GM12875 (cell line): Measurements from ENCODE around the gene SULT1C3.

Source experiments
- H3K4me3 ChIP-seq: one replicate; pipeline ENCODE4 v1.5.1; 2011; ENCODE audit warnings: low read depth, low read length, control low read depth
- CTCF ChIP-seq: IDR thresholded peaks from 2 replicates; pipeline ENCODE4 v1.5.1; 2011; ENCODE audit warnings: low read depth, mild to moderate bottlenecking, control low read depth, inconsistent platforms, low read length, moderate library complexity, borderline replicate concordance; ENCODE audit not compliant: insufficient read depth

The SULT1C3 gene

GRCh38 chr2:108240966-108241365 is 1.2 kb downstream of the SULT1C3 start:
- H3K4me3 ChIP-seq, result no peak overlapping the region
- TF ChIP-seq CTCF, result no peak

- no peak for TF ChIP-seq CTCF
- H3K4me3 ChIP-seq, result no peak overlapping the region
These were observed 3.8 kb downstream of the SULT1C3 start for GRCh38 chr2:108243566-108243965.

- no peak for TF ChIP-seq CTCF
- no peak overlapping the region for H3K4me3 ChIP-seq
These were observed 5.1 kb downstream of the SULT1C3 start for GRCh38 chr2:108244667-108245414.

GRCh38 chr2:108253106-108253505 is 13.3 kb downstream of the SULT1C3 start:
- no peak overlapping the region for H3K4me3 ChIP-seq
- TF ChIP-seq CTCF, result no peak

GRCh38 chr2:108257757-108258331 is 18.1 kb downstream of the SULT1C3 start:
- H3K4me3 ChIP-seq, result no peak overlapping the region
- TF ChIP-seq CTCF, result no peak

- TF ChIP-seq CTCF, result no peak
- H3K4me3 ChIP-seq, result no peak overlapping the region
These were observed 21.0 kb downstream of the SULT1C3 start for GRCh38 chr2:108260773-108261172.

GRCh38 chr2:108262036-108262435 is 22.3 kb downstream of the SULT1C3 start:
- no peak for TF ChIP-seq CTCF
- no peak overlapping the region for H3K4me3 ChIP-seq
